D721Med (cell line): ENCODE data around the gene PHLDB3.
A peak's percentile ranks its signal among the peaks of the same experiment; 100 is the strongest.

Source experiments
- DNase-seq: peaks from one replicate; pipeline ENCODE4 v3.0.0; 2011; ENCODE audit warnings: low spot score; ENCODE audit not compliant: insufficient read length
- FAIRE-seq: peaks from 2 replicates; lab custom pipeline; 2011; peaks lifted over from hg19 to GRCh38; lab: Jason Lieb, UNC
- CTCF ChIP-seq: IDR thresholded peaks from 2 replicates; pipeline ENCODE4 v1.5.1; 2012; ENCODE audit warnings: mild to moderate bottlenecking, control low read depth; ENCODE audit not compliant: insufficient read depth; ENCODE audit errors: missing control alignments

PHLDB3 gene

GRCh38 chr19:43476606-43477005, 27.9 kb downstream of the PHLDB3 start:
- DNase-seq, result no peak
- no peak for TF ChIP-seq CTCF
- no peak for FAIRE-seq

DNA sequence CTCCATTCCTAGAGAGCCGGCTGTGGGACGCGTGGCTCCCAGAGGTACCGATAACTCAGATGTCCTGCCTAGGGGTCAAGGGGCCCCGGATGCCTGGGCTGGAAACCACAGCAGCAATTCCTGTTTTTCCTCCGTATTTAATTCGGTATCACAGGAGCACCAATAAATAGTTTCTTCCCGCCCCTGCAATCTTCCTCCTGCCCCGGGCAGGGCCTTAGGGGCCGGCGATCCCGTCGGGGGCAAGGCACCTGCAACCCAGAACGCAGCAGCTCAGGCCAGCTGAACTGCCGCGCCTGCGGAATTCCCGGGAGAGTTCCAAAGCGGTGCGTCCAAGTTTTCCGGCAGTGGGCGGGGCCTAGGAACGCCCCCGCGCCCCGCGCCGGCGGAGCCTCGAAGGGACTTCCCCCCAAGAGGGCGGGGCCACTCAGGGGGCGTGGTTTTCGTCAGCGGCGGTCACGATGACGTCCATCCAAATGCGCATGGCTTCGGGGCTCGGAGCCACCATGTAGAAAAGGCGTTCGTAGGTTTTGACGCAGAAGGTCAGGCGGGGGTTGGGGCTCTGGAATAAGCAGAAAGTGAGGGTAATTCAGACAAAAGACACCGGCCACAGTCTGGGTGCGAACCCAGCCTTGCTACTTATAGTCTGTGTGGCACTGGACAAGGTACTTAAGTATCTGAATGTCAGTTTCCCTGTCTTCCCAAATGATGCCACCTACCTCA, 29.4 kb downstream of the PHLDB3 start:
- FAIRE-seq (no peak), DNase-seq (peak; percentile 90)
- no peak for TF ChIP-seq CTCF

GRCh38 chr19:43474487-43474886, 30.1 kb downstream of the PHLDB3 start:
- TF ChIP-seq CTCF, result no peak
- DNase-seq (no peak), FAIRE-seq (no peak)

GRCh38 chr19:43471091-43471490, 33.5 kb downstream of the PHLDB3 start:
- FAIRE-seq, result no peak

GRCh38 chr19:43470288-43470687, 34.3 kb downstream of the PHLDB3 start:
- DNase-seq (no peak), FAIRE-seq (no peak)
- no peak for TF ChIP-seq CTCF

More at GRCh38 chr19:43471091-43471490, 33.5 kb downstream of the PHLDB3 start:
- no peak for DNase-seq
- no peak for TF ChIP-seq CTCF

- FAIRE-seq (no peak), DNase-seq (no peak)
- no peak for TF ChIP-seq CTCF
Measured at GRCh38 chr19:43469160-43469480, 35.4 kb downstream of the PHLDB3 start.

DNA sequence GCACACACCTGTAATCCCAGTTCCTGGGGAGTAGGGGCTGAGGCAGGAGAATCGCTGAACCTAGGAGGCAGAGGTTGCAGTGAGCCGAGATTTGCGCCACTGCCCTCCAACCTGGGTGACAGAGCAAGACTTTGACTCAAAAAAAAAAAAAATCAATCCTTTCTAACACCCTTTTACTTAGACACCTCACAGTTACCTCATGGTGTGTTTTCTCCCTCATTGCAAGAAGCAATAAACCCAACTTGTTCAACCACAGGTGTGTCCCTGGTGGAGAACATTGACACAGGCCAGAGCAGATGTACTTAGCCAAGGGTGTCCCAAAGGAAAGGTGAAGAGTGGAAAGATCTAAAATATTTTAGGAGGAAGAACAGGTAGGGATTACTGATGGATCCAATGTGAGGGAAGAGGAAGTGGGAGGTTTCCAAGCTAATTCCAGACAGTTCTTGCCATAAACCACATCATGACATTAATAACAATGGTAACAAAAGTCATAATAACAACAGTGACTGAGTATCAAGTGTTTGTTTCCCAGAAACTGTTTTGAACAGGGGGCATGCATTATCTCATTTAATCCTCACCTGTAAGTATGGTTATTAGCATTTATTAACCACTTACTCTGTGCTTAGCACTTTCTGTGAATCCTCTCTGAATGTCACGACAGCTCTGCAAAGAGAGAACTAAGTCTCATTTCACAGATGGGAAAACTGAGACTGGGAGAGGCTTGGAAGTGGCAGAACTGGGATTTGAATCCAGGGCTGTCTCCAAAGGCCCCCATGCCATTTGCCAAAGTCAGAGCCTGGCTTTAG, 36.0 kb downstream of the PHLDB3 start:
- DNase-seq (no peak), FAIRE-seq (no peak)
- TF ChIP-seq CTCF, result no peak
